LNCAP (cell line): Measurements from ENCODE around the gene STOML3.

Source experiments
- CTCF ChIP-seq: fragments of 450-650 bp; IDR thresholded peaks from 2 replicates; pipeline ENCODE4 v1.5.1; 2017; ENCODE audit warnings: mild to moderate bottlenecking

Gene STOML3

DNA sequence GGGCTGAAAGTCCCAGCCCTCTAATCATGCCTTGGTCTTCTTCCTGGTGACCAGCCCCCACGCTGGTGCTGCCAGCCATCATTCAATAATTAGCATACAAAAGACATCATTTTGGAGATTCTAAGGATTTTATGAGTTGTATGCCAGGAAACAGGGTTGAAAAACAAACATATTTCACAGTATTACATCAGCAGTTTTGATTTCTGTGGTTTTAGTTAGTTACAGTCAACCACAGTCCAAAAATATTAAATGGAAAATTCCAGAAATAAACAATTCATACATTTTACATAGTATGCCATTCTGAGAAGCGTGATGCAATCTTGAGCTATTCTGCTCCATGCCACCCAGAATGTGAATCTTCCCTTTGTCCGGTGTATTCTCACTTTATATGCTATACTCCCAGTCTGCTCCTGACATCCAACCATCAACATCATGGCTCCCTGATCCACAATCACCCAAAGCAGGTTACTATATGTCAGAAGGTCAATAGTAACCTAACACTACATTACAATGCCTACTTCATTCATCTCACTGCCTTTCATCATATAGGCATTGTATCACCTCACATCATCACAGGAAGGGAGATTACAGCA lies 49.2 kb downstream of the STOML3 start:
- no peak for TF ChIP-seq CTCF

DNA sequence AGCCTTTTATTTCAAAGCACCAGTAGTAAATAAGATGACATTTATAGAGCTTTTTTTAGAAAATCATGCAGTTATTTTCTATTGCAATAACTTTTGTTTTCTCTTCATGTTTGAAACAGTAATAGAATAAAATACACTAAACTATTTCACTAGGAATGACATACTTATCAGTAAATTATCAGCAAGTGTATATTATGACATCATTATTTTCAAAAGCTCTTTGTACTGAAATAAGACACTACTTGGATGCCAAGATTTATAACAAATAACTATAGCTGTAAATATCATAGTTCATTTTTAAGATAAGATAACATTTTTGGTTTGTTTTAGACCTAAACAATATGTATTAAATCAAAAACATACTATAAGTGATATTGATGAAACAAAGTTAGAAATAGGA lies 56.8 kb downstream of the STOML3 start:
- no peak for TF ChIP-seq CTCF

- TF ChIP-seq CTCF, result no peak
Observed at GRCh38 chr13:38922170-38922569, 68.5 kb downstream of the STOML3 start.

DNA sequence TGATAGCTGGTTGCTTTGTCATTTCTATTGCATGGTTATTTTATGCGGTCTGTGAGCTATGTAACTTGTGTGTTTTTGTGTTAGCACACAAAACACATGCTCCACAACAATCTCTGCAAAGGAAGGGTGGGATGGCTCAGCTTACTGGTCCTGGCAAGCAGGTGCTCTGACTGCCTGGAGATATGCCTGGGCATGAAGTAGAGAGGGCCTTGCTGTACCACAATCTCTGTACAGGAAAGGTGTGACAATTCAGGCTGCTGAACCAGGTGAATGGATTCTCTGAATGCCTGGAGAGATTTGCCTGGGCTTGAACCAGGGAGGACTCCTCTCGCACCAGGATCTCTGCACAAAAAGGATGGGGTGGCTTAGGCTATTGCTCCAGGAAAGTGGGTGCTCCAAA lies 69.5 kb downstream of the STOML3 start:
- TF ChIP-seq CTCF, result no peak
